Measurements from ENCODE around the gene SAG.

The SAG gene

DNA sequence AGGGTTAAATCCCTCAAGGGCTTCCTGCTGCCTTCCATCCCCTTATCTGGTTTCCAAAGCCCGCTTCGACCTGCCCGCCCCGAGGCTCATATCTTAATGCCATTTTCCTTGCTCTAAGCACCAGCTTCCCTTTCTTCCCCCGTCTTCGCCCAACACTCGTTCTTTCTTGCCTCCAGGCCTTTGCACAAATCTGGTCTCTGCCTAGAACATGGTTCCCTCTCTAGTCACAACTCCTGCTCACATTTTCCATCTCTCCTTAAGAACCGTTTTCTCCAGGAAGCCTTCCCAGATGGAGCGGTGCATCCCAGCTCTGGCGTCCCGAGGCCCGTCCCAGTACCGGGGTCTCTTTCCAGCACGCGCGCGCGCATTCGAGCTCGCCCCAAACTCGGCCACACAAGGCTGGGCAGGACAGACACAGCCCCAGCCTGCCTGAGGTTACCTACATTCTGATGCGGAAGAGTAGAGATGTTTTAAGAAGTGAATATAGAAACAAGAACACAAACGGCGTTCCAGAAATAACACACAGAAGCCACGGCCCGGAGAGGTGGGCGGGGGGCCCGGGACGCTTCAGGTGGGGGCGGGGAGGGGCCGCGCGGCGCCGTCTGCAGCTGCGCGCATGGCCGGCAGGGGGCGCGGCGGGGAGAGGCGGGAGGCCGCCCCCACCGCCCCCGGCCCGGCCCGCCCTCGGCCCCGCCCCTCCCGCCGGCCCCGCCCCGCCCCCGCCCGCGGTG, 46.3 kb downstream of the SAG start, which contains the start of gene DGKD:
Gene DGKD (plus strand): TSS at position 726 of the 731 bp plus-strand sequence. CDS start 25 bp downstream, outside the sequence.
- no peak within 1 kb of the TSS for H4K8ac ChIP-seq (ENCODE audit: low read depth, low read length)
- peak within 1 kb of the TSS; percentile 87 for H3K56ac ChIP-seq (ENCODE audit: low read length)
- no peaks in the 10 kb centered on the region for H3K36me3 ChIP-seq (ENCODE audit: control insufficient read depth, insufficient read depth, low read length)
- H2BK120ac ChIP-seq (ENCODE audit: low read depth, low read length) = no peak within 1 kb of the TSS
- no peak within 1 kb of the TSS for H2BK15ac ChIP-seq (replicated peaks; ENCODE audit: low read depth)
- DNase-seq = peak; percentile 82
- no peak within 1 kb of the TSS for H3K4ac ChIP-seq (ENCODE audit: low read depth, low read length)
- no peaks in the 10 kb centered on the region for H3K27me3 ChIP-seq (ENCODE audit: insufficient read depth, low read length, poor library complexity)
- H2AK5ac ChIP-seq (ENCODE audit: low read length) = no peak within 1 kb of the TSS
- H3K4me3 ChIP-seq (ENCODE audit: low read length) = peak within 1 kb of the TSS; percentile 76
- peak within 1 kb of the TSS; percentile 76 for H3K4me2 ChIP-seq (ENCODE audit: low read length)
- peak within 1 kb of the TSS; percentile 6 for H3K27ac ChIP-seq (ENCODE audit: low read depth, low read length)
- no peaks in the 10 kb centered on the region for H3K79me2 ChIP-seq (ENCODE audit: control insufficient read depth, insufficient read depth, low read length)
- H3K4me1 ChIP-seq (ENCODE audit: control insufficient read depth, low read depth, low read length) = no peaks in the 10 kb centered on the region
- no CpG with 5 or more reads among the region's 56 CpGs for WGBS (ENCODE audit: extremely low coverage, insufficient coverage, low lambda C conversion rate)
- H4K5ac ChIP-seq (ENCODE audit: low read length) = no peak within 1 kb of the TSS
- no peak within 1 kb of the TSS for H3K23ac ChIP-seq (ENCODE audit: low read length)
- no peak within 1 kb of the TSS for H2BK5ac ChIP-seq (ENCODE audit: low read length)
- peaks cover 3% of the 10 kb centered on the region for H3K79me1 ChIP-seq (ENCODE audit: low read length)
- H3K18ac ChIP-seq (ENCODE audit: low read length) = peak within 1 kb of the TSS; percentile 88
- peak within 1 kb of the TSS; percentile 76 for H3K9ac ChIP-seq (ENCODE audit: low read length)

DNA sequence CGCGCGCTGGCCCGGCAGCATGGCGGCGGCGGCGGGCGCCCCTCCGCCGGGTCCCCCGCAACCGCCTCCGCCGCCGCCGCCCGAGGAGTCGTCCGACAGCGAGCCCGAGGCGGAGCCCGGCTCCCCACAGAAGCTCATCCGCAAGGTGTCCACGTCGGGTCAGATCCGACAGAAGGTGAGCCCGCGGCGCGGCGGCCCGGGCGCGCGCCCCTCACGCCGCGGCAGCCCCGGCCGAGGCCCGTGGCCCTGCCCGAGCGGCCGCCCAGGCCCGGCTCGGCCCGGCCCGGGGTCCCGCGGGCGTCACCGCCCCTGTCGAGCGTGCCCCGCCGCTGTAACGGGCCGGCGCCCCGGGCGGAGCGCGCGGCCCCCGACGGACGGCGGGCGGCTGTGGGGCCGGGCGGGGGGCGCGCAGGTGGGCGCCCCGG, 46.9 kb downstream of the SAG start:
- no CpG with 5 or more reads among the region's 77 CpGs for whole genome bisulfite sequencing (ENCODE audit: extremely low coverage, insufficient coverage, low lambda C conversion rate)
- Histone ChIP-seq H3K18ac (ENCODE audit: low read length) (peak overlapping the region; percentile 88), H3K4me2 (ENCODE audit: low read length) (no peak overlapping the region), H2BK120ac (ENCODE audit: low read depth, low read length) (no peak overlapping the region), H3K4ac (ENCODE audit: low read depth, low read length) (no peak overlapping the region), H3K79me2 (ENCODE audit: control insufficient read depth, insufficient read depth, low read length) (no peaks in the 10 kb centered on the region), H4K8ac (ENCODE audit: low read depth, low read length) (no peak overlapping the region), H2BK15ac (replicated peaks; ENCODE audit: low read depth) (no peak overlapping the region), H3K9ac (ENCODE audit: low read length) (peak overlapping the region; percentile 76), H3K79me1 (ENCODE audit: low read length) (peaks cover 3% of the 10 kb centered on the region), H3K36me3 (ENCODE audit: control insufficient read depth, insufficient read depth, low read length) (no peaks in the 10 kb centered on the region), H3K4me3 (ENCODE audit: low read length) (peak overlapping the region; percentile 76), H2AK5ac (ENCODE audit: low read length) (no peak overlapping the region), H4K5ac (ENCODE audit: low read length) (no peak overlapping the region), H3K4me1 (ENCODE audit: control insufficient read depth, low read depth, low read length) (no peaks in the 10 kb centered on the region), H3K27ac (ENCODE audit: low read depth, low read length) (no peak overlapping the region), H3K27me3 (ENCODE audit: insufficient read depth, low read length, poor library complexity) (no peaks in the 10 kb centered on the region), H2BK5ac (ENCODE audit: low read length) (no peak overlapping the region), H3K23ac (ENCODE audit: low read length) (no peak overlapping the region), H3K56ac (ENCODE audit: low read length) (peak overlapping the region; percentile 87)
- no peak for DNase-seq

DNA sequence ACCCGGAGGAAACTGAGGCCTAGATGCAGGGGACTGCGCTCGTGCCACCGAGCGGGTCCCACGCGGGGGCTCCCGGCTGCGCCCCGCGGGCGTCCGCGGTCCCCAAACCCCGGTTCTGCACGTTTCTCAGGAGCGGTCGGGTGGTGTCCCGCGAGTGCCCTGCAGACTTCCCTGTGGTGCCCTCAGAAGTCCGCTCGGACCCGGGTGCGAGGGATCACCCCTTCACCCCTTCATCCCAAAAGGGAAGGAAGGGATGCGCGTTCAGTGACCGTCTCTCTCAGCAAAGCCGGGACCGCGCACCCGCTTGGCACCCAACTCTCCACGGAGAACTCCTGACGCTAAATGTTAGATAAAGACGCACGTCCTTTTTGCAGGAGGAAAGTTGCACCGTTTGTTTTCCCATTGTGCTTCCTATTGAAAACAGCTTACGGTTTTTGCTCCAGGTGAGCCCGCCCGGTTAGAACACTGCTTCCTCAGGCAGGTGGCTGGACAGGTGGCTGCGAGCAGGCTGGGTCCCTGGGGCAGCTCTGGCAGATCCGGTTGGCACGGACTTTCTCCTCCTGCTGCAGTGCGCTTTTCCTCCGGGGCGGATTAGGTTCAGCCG, 47.5 kb downstream of the SAG start:
- H2AK5ac ChIP-seq (ENCODE audit: low read length) = no peak overlapping the region
- H2BK120ac ChIP-seq (ENCODE audit: low read depth, low read length) = no peak overlapping the region
- H3K23ac ChIP-seq (ENCODE audit: low read length) = no peak overlapping the region
- H2BK15ac ChIP-seq (replicated peaks; ENCODE audit: low read depth) = no peak overlapping the region
- H4K8ac ChIP-seq (ENCODE audit: low read depth, low read length) = no peak overlapping the region
- H3K9ac ChIP-seq (ENCODE audit: low read length) = peak overlapping the region; percentile 61
- peak overlapping the region; percentile 43 for H3K4me3 ChIP-seq (ENCODE audit: low read length)
- H3K4ac ChIP-seq (ENCODE audit: low read depth, low read length) = no peak overlapping the region
- peak overlapping the region; percentile 47 for H3K4me2 ChIP-seq (ENCODE audit: low read length)
- peaks cover 6% of the 10 kb centered on the region for H3K79me1 ChIP-seq (ENCODE audit: low read length)
- H3K56ac ChIP-seq (ENCODE audit: low read length) = peak overlapping the region; percentile 65
- H4K5ac ChIP-seq (ENCODE audit: low read length) = no peak overlapping the region
- no peaks in the 10 kb centered on the region for H3K27me3 ChIP-seq (ENCODE audit: insufficient read depth, low read length, poor library complexity)
- H3K18ac ChIP-seq (ENCODE audit: low read length) = peak overlapping the region; percentile 88
- WGBS (ENCODE audit: extremely low coverage, insufficient coverage, low lambda C conversion rate) = no CpG with 5 or more reads among the region's 46 CpGs
- DNase-seq = no peak
- H3K36me3 ChIP-seq (ENCODE audit: control insufficient read depth, insufficient read depth, low read length) = no peaks in the 10 kb centered on the region
- H3K27ac ChIP-seq (ENCODE audit: low read depth, low read length) = no peak overlapping the region
- no peaks in the 10 kb centered on the region for H3K4me1 ChIP-seq (ENCODE audit: control insufficient read depth, low read depth, low read length)
- H2BK5ac ChIP-seq (ENCODE audit: low read length) = no peak overlapping the region
- H3K79me2 ChIP-seq (ENCODE audit: control insufficient read depth, insufficient read depth, low read length) = no peaks in the 10 kb centered on the region

DNA sequence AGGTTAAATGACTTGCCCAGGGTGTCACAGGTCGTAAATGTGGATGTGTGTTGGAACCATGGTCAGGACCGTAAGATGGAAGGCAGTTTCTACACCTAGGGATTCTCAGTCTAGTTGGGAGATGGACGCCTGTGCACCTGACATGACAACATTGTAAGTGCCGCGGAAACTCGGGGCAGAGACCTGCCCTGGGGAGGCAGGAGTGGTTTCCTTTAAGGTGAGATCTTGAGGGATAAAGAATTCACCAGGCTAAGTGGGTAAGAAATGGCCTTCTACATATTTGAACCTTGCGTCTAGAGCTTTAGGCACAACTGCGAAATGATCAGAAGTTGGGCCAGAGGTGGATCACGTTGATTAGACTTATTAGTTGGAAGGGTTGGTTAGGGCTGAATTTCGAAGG, 48.3 kb downstream of the SAG start:
- Histone ChIP-seq H3K27ac (ENCODE audit: low read depth, low read length) (no peak overlapping the region), H3K36me3 (ENCODE audit: control insufficient read depth, insufficient read depth, low read length) (no peaks in the 10 kb centered on the region), H2BK120ac (ENCODE audit: low read depth, low read length) (no peak overlapping the region), H3K18ac (ENCODE audit: low read length) (no peak overlapping the region), H2BK15ac (replicated peaks; ENCODE audit: low read depth) (no peak overlapping the region), H4K8ac (ENCODE audit: low read depth, low read length) (no peak overlapping the region), H3K4ac (ENCODE audit: low read depth, low read length) (no peak overlapping the region), H3K79me1 (ENCODE audit: low read length) (peaks cover 6% of the 10 kb centered on the region), H3K27me3 (ENCODE audit: insufficient read depth, low read length, poor library complexity) (no peaks in the 10 kb centered on the region), H3K4me3 (ENCODE audit: low read length) (no peak overlapping the region), H4K5ac (ENCODE audit: low read length) (no peak overlapping the region), H3K4me1 (ENCODE audit: control insufficient read depth, low read depth, low read length) (no peaks in the 10 kb centered on the region), H2AK5ac (ENCODE audit: low read length) (no peak overlapping the region), H3K56ac (ENCODE audit: low read length) (no peak overlapping the region), H3K4me2 (ENCODE audit: low read length) (no peak overlapping the region), H2BK5ac (ENCODE audit: low read length) (no peak overlapping the region), H3K23ac (ENCODE audit: low read length) (no peak overlapping the region), H3K9ac (ENCODE audit: low read length) (no peak overlapping the region), H3K79me2 (ENCODE audit: control insufficient read depth, insufficient read depth, low read length) (no peaks in the 10 kb centered on the region)
- no CpG with 5 or more reads among the region's 10 CpGs for WGBS (ENCODE audit: extremely low coverage, insufficient coverage, low lambda C conversion rate)
- DNase-seq = no peak

DNA sequence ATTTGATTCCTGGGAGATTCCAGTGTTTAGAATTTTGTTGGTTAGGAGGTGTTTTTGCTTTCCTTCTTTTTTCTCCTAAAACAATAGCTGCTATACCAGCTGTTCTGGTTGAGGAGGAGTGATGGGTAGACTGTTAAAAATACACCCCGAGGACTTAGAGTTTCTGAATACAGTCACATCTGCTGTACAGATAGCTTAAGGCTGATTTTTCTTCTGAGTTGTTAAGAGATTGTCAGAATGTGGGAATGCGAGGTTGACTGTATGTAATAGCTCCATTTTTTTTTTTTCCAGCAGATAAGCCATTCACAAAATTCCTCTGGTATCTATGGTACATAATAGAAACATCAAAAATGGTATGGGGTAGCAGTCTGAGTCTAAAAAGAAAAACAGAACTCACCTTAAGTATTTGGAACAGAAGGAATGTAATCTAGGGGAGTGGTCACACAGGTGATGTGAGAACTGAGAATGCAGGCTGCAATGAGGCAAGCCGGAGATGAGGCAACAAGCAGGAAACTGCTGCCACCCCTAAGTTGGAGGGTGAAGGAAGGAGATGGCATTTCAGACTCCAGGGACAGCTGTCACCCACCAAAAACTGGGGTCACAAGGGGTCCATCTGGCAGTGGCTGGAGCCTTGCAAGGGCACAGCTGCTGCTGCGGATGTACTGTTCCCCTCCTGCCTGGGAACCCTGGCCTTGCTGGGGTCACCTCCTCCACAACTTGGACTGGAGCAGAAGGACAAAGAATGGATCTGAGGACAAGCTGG, 49.1 kb downstream of the SAG start:
- peak; percentile 63 for DNase-seq
- no peak overlapping the region for H2BK5ac ChIP-seq (ENCODE audit: low read length)
- no peak overlapping the region for H3K18ac ChIP-seq (ENCODE audit: low read length)
- no peak overlapping the region for H3K9ac ChIP-seq (ENCODE audit: low read length)
- no peak overlapping the region for H3K56ac ChIP-seq (ENCODE audit: low read length)
- peaks cover 6% of the 10 kb centered on the region for H3K79me1 ChIP-seq (ENCODE audit: low read length)
- no peak overlapping the region for H3K4me2 ChIP-seq (ENCODE audit: low read length)
- no peak overlapping the region for H3K27ac ChIP-seq (ENCODE audit: low read depth, low read length)
- no peaks in the 10 kb centered on the region for H3K36me3 ChIP-seq (ENCODE audit: control insufficient read depth, insufficient read depth, low read length)
- H4K5ac ChIP-seq (ENCODE audit: low read length) = no peak overlapping the region
- no peak overlapping the region for H2BK15ac ChIP-seq (replicated peaks; ENCODE audit: low read depth)
- H2AK5ac ChIP-seq (ENCODE audit: low read length) = no peak overlapping the region
- H2BK120ac ChIP-seq (ENCODE audit: low read depth, low read length) = no peak overlapping the region
- H3K4me3 ChIP-seq (ENCODE audit: low read length) = no peak overlapping the region
- H3K4ac ChIP-seq (ENCODE audit: low read depth, low read length) = no peak overlapping the region
- WGBS (ENCODE audit: extremely low coverage, insufficient coverage, low lambda C conversion rate) = no CpG with 5 or more reads among the region's 4 CpGs
- H3K27me3 ChIP-seq (ENCODE audit: insufficient read depth, low read length, poor library complexity) = no peaks in the 10 kb centered on the region
- H3K23ac ChIP-seq (ENCODE audit: low read length) = no peak overlapping the region
- no peak overlapping the region for H4K8ac ChIP-seq (ENCODE audit: low read depth, low read length)
- no peaks in the 10 kb centered on the region for H3K4me1 ChIP-seq (ENCODE audit: control insufficient read depth, low read depth, low read length)
- H3K79me2 ChIP-seq (ENCODE audit: control insufficient read depth, insufficient read depth, low read length) = no peaks in the 10 kb centered on the region
